Stimulated activated CD8-positive, alpha-beta memory T cell treated with anti-CD3 and anti-CD28 coated beads, Interleukin-12 subunit alpha, Interleukin-12 subunit beta, amount 100 ng/mL, for 4 hours (primary cell): Measurements from ENCODE around the gene PAPLN.

ENCODE experiments used
- DNase-seq: peaks from one replicate; pipeline ENCODE4 v3.0.0-alpha.2; 2020; ENCODE audit warnings: low read depth

PAPLN gene

GRCh38 chr14:73261520-73262426, 24.5 kb downstream of the PAPLN start:
- no peak for DNase-seq

DNA sequence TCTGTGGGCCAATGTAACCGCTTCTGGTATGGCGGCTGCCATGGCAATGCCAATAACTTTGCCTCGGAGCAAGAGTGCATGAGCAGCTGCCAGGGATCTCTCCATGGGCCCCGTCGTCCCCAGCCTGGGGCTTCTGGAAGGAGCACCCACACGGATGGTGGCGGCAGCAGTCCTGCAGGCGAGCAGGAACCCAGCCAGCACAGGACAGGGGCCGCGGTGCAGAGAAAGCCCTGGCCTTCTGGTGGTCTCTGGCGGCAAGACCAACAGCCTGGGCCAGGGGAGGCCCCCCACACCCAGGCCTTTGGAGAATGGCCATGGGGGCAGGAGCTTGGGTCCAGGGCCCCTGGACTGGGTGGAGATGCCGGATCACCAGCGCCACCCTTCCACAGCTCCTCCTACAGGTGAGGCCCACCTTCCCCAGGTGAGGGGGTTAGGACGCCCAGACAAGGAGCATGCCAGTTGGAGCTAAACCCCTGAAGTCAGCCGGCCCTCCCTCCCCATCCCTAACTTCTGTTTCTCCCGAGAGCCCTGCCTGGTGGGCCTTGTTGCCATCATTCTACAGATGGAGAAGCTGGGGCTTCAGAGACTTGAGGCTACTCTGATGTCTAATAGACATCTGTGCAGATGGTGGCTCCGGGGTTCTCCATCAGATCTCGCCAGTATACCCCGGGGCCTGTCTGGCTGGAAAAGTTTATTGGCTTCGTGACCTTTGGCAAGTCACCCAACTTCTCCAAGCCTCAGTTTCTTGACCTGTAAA, 25.3 kb downstream of the PAPLN start:
- DNase-seq, result no peak

- no peak for DNase-seq
These were observed 26.3 kb downstream of the PAPLN start for GRCh38 chr14:73263606-73264005.

GRCh38 chr14:73264080-73264884, 27.0 kb downstream of the PAPLN start:
- no peak for DNase-seq

- DNase-seq, result no peak
These were observed 27.8 kb downstream of the PAPLN start for GRCh38 chr14:73264885-73265720.

DNA sequence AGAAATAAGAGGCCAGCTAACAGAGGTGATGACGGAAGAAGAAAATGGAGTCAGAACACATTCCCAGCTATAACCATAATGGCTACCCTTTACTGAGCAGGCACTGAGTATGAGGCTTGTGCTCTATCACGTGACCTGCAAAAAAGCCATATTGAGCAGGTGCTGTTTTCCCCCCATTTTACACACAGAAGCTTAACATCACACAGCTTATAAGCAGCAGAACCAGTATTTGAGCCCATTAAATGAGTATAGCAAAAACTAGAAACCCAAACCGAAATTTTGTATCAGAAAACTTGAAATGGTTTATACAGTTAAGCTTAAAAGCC, 28.4 kb downstream of the PAPLN start:
- DNase-seq, result no peak

- DNase-seq, result no peak
These were observed 29.0 kb downstream of the PAPLN start for GRCh38 chr14:73266317-73266716.

DNA sequence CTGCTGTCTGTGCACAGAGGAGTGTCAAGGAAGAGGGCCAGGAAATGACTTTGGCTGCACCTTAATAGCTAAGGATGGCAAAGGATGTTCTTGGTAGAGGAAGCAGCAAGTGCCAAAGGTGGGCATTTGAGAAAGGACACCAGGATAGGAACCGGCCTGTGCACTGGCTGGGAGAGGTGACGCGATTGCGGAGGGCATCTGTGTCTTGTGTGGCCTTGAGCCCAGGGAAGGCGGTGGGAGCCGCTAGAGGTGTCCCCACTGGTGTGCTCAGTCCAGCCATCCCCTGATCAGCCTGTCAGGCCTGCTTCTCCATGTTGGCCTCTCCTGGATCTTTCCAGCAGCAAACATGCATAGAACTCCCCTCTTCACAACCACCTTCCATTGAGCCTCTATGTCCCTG, 30.2 kb downstream of the PAPLN start:
- no peak for DNase-seq

- no peak for DNase-seq
These were observed 32.6 kb downstream of the PAPLN start for GRCh38 chr14:73269729-73270531.

- no peak for DNase-seq
These were observed 35.1 kb downstream of the PAPLN start for GRCh38 chr14:73272393-73272792.

DNA sequence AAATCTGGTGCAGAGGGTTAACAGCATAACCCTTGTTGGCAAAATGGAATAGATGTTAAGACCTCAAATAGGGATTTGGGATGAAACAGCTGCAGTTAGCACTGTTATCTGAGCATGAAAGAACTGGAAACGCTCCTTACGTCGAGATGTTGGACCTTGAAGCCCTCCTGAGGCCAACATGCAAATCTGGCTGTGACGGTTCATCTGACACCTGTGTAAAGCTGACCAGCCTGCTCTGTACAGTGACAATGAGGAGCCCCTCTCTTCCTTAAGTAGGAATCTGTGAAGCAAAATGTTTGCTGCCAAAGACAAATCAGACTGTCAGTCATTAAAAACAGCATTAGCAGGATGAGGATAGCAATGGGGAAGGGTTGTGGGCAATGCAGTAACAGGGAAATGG, 36.5 kb downstream of the PAPLN start:
- DNase-seq, result no peak

DNA sequence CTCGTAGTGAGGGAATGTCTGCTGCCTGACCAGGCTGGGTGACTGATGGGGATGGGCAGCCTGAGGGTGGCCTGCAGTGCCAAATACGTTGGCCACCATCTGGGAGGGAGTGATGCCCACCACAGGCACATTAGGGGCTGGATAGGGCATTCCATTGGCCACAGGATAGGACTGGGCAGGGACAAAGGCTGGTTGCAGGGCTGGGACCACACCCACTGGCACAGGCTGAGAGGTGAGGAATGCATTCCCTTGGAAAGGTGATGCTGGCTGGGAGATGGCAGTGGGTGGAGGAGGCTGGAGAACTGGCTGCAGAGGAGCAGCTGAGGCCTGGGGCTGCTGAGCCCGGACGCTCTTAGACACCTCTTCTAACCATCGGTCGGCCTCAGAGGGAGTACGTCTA, 39.5 kb downstream of the PAPLN start:
- no peak for DNase-seq

DNA sequence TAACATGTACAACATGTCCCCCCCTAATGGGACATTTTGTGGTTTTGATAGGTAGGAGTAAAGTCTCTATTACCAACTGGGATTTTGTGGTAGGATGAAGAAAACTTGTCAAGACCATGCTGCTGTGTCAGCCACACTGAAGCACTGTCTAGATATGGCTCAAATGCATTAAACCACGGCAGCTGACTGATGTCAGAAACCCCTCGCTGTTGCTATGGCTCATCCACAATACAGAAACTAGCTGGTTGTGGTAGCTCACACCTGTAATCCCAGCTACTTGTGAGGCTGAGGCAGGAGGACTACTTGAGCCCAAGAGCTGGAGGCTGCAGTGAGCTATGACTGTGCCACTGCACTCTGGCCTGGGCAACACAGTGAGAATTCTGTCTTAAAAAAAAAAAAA, 40.1 kb downstream of the PAPLN start:
- no peak for DNase-seq

DNA sequence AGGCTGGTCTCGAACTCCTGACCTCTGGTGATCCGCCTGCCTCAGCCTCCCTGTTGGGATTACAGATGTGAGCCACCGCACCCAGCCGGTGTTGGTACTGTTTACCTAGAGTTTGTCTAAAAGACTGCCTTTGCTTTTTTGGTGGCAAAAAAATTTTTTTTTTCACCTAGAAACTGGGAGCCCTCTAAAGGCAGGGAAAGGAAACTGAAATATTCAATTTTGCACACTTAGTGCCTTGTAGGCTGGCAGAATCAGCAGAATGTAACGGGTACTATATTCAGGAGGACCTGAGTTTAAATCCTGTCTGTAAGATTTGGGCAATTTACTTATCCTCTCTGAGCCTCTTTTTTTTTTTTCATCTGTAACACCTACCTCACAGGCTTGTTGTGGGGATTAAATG, 43.6 kb downstream of the PAPLN start:
- no peak for DNase-seq

GRCh38 chr14:73283608-73284379, 46.5 kb downstream of the PAPLN start:
- no peak for DNase-seq

- no peak for DNase-seq
These were observed 48.7 kb downstream of the PAPLN start for GRCh38 chr14:73285979-73286378.

DNA sequence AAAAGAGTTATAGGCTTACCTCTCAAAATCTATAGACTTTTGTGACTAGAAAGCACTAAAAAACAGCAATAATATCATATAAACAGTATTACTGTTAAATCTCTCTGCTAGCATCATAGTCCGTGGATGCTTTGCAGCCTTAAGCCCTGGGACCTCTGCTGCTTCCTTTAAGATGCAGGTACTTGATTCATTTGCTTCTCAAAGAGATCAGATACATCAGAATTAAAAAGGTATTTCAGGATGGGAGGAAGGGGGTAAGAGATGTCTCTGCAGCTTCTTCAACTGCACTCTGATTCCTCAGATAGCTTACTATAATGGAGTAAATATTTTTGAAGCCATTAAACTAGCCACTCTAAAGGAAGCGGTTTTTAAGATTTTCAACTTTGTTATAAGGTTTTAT, 49.3 kb downstream of the PAPLN start:
- no peak for DNase-seq

GRCh38 chr14:73287071-73287470, 49.8 kb downstream of the PAPLN start:
- DNase-seq, result no peak

- no peak for DNase-seq
These were observed 52.0 kb downstream of the PAPLN start for GRCh38 chr14:73289308-73289707.

GRCh38 chr14:73289729-73290128, 52.4 kb downstream of the PAPLN start:
- no peak for DNase-seq
